Mucosa of descending colon (tissue), 3 donors: ENCODE data around the gene DCPS. TPM values are rescaled to one million over a fixed set of nuclear protein-coding genes. Genes with fewer than 3 reads are reported as not detected.
"Not testable (repeated sequence)": the region's sequence is repeated elsewhere in the genome, so short reads cannot be mapped to it uniquely, and the experiment has no call there.

Experiments
- ATAC-seq: fragments of 200-7000 bp; cut with Tn5 transposase; one replicate; pipeline ENCODE4 v1.9.1; 2020; ENCODE audit warnings: mild to moderate bottlenecking, moderate library complexity
- DNase-seq, 3 donors: peaks; one replicate each; pipeline ENCODE4 v3.0.0-alpha.2; 2020
- H3K36me3 ChIP-seq: fragments of 200-600 bp; one replicate; pipeline ENCODE4 v1.8.0; 2021; ENCODE audit warnings: low read depth, mild to moderate bottlenecking
- H3K4me1 ChIP-seq: fragments of 200-600 bp; one replicate; pipeline ENCODE4 v1.8.0; 2021; ENCODE audit warnings: low read depth, mild to moderate bottlenecking
- H3K4me3 ChIP-seq: fragments of 200-600 bp; one replicate; pipeline ENCODE4 v1.8.0; 2021; ENCODE audit warnings: mild to moderate bottlenecking
- H3K9me3 ChIP-seq: fragments of 200-600 bp; one replicate; pipeline ENCODE4 v1.8.0; 2021; ENCODE audit warnings: mild to moderate bottlenecking
- intact Hi-C, 2 donors: fragments of 100-400 bp; cut with DNase I in 1 of 2; cut with micrococcal nuclease in 1 of 2; formaldehyde crosslinking; loops; one replicate each; pipeline versions ENCODE4 v1.11.0 to v1.11.1; 2022; cut with DNase I, micrococcal nuclease
- total RNA-seq, 3 donors: library from RNA; stranded (reverse); fragmentation: NEBNext Ultra II Directional in 2 of 3; extraction: Animal tissue kit (Norgen Biotek cat#: 25700) in 2 of 3; gene quantifications; one replicate each; pipeline versions ENCODE4 v1.2.1 to v1.2.4, GENCODE V29; 2021 to 2023
- TF ChIP-seq, protein P1 (sequence below): fragments of 200-600 bp; IDR thresholded peaks from one replicate; pipeline ENCODE4 v1.8.0; 2022; ENCODE audit warnings: antibody characterized with exemption, mild to moderate bottlenecking
- donor health status: DM: no; HTN: no; CAD: no; lungs with moderate emphysema.
- donor health status: DM: no; HTN: no; CAD: no.
- donor health status: DM: no; HTN: yes; CAD: no.

Gene DCPS
- total RNA-seq, 3 donors from 2014 or later: 10.0 to 21.3 (median 14.8) TPM

GRCh38 chr11:126361400-126361799, 57.5 kb downstream of the DCPS start:
- DNase-seq (peak in 1 of 3 donors; percentile 8), ATAC-seq (no peak)
- intact Hi-C loops: no loop called here
- H3K36me3 ChIP-seq: no peaks in the 10 kb centered on the region
- no peak overlapping the region for H3K4me3 ChIP-seq
- H3K4me1 ChIP-seq: peaks cover 10% of the 10 kb centered on the region
- TF ChIP-seq, protein P1, sequence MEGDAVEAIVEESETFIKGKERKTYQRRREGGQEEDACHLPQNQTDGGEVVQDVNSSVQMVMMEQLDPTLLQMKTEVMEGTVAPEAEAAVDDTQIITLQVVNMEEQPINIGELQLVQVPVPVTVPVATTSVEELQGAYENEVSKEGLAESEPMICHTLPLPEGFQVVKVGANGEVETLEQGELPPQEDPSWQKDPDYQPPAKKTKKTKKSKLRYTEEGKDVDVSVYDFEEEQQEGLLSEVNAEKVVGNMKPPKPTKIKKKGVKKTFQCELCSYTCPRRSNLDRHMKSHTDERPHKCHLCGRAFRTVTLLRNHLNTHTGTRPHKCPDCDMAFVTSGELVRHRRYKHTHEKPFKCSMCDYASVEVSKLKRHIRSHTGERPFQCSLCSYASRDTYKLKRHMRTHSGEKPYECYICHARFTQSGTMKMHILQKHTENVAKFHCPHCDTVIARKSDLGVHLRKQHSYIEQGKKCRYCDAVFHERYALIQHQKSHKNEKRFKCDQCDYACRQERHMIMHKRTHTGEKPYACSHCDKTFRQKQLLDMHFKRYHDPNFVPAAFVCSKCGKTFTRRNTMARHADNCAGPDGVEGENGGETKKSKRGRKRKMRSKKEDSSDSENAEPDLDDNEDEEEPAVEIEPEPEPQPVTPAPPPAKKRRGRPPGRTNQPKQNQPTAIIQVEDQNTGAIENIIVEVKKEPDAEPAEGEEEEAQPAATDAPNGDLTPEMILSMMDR: no peak
- H3K9me3 ChIP-seq: no peaks in the 10 kb centered on the region

- Histone ChIP-seq H3K36me3 (no peaks in the 10 kb centered on the region), H3K9me3 (no peaks in the 10 kb centered on the region), H3K4me1 (peaks cover 20% of the 10 kb centered on the region), H3K4me3 (no peak overlapping the region)
- TF ChIP-seq, protein P1: no peak
- DNase-seq (peak in 1 of 3 donors; percentile 9), ATAC-seq (no peak)
- intact Hi-C loops: no loop called here
Observed at GRCh38 chr11:126362879-126363655, 59.2 kb downstream of the DCPS start.

DNA sequence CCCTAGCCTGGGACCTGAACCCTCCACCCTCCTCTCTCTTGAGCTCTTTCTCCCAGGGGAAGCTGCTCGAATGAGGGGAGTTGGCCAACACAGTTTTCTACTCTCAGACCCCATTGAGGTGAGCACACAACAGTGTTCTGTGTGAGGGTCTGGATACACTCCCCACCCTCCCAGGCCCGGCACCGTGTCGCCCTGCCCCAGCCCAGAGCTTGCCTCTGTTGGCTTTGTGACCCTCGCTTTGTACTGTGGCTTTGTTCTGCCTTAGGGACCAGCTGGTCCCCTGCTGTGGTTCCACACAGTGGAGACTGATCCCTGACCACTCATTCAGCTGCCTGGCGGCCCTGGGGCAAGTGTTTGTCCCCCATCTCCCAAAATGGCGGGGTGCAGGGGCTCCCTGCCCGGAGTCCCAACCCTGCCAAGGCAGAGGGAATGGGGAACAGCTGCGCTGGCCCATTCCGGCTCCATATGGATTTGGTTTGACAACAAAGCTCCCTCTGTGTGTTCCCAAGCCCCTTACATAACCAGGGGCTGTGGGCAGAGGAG, 59.9 kb downstream of the DCPS start:
- ATAC-seq (no peak), DNase-seq (peak in 1 of 3 donors; percentile 24)
- intact Hi-C loops: no loop called here
- Histone ChIP-seq H3K4me3 (no peak overlapping the region), H3K9me3 (no peaks in the 10 kb centered on the region), H3K4me1 (peaks cover 20% of the 10 kb centered on the region), H3K36me3 (no peaks in the 10 kb centered on the region)
- TF ChIP-seq, protein P1: no peak

DNA sequence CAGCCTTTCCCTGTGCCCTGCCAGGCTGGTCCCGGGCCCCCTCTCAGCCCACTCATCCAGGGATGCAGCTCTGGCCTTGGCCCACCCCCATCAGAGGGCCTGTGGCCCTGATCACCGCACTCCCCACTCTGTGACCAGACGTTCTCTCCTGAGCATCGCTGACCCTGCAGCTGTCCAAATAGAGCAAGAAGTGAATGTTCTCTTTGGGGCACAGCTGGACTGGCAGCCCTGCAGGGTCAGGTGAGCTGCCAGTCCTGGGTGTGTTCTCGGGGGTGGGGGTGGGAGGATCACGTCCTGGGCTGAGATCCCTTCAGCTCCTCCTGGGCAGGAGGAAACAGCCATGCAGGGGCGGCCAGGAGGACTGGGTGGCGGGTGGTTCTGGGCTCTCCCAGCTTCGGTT, 60.9 kb downstream of the DCPS start:
- intact Hi-C loops, H3K9me3 ChIP-seq, H3K36me3 ChIP-seq, H3K4me3 ChIP-seq: not testable (repeated sequence)
- ATAC-seq (peak; percentile 6), DNase-seq (peak in 1 of 3 donors; percentile 16)
- peaks cover 20% of the 10 kb centered on the region for H3K4me1 ChIP-seq

DNA sequence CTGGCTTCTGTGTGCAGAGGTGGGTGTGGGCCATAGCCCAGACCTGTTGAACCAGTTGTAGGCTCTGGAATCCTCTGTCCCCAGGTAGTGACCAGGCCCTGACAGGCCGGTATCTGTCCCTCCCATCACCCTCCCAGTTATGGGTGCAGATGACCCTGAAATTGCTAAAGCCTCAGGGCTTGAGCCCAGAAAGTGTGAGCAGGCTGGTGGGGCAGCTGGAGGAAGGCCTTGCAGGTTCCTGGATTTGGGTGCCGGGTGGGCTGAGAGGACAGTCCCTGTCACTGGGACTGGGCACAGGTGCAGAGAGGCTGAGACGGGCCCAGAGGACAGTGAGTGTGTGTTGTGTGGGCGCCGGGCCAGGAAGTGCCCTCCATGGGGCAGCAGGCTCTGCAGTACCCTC, 61.6 kb downstream of the DCPS start:
- DNase-seq: peak in 2 of 3 donors; percentile 25 to 46
- H3K4me1 ChIP-seq: peaks cover 20% of the 10 kb centered on the region
- H3K9me3 ChIP-seq, H3K4me3 ChIP-seq, intact Hi-C loops, H3K36me3 ChIP-seq: not testable (repeated sequence)
- peak; percentile 52 for ATAC-seq

DNA sequence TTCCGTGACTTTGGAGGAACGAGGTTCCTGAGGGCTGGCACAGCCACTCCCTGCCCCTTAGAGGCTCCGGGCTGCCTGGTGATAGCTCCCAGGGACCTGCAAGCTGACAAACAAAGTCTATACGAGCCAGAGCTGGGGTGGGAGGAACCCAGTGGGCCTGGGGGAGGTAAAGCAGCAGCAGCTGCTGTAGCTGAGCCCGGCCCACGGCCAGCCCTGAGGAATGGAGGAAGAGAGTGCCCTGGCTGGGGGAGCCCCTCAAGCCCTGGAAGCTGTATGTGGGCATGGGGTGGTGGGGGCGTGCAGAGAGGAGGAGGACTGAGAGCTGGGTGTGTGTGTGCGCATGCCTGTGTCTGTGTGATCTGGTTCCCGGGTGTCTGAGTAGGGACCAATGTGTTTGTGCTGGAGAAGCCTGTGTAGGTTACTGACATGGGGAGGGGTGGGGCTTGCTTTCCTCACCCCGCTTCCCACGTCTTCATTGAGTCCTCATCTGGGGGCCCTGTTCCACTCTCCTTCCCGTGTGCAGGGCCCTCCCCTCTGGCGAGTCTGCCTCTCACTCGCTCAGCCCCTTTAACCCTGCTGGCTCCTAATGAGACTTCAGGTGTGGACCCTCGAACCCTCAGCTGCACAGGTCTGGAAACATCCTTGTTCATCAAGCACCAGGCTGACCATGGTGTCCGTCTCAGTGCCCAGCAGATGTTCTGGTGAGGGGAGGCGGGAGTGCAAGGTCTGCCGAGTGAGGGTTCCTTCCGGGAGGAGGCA, 62.4 kb downstream of the DCPS start:
- ATAC-seq (peak; percentile 43), DNase-seq (peak; percentile 26 to 68 (median 46))
- Histone ChIP-seq H3K4me3 (no peak overlapping the region), H3K4me1 (peaks cover 20% of the 10 kb centered on the region), H3K9me3 (no peaks in the 10 kb centered on the region), H3K36me3 (no peaks in the 10 kb centered on the region)
- intact Hi-C loops: no loop called here
- TF ChIP-seq, protein P1: no peak

GRCh38 chr11:126366823-126367654, 63.2 kb downstream of the DCPS start:
- H3K9me3 ChIP-seq, H3K4me3 ChIP-seq, intact Hi-C loops, H3K36me3 ChIP-seq: not testable (repeated sequence)
- DNase-seq (peak; percentile 74 to 88 (median 80)), ATAC-seq (peak; percentile 82)
- peaks cover 20% of the 10 kb centered on the region for H3K4me1 ChIP-seq

DNA sequence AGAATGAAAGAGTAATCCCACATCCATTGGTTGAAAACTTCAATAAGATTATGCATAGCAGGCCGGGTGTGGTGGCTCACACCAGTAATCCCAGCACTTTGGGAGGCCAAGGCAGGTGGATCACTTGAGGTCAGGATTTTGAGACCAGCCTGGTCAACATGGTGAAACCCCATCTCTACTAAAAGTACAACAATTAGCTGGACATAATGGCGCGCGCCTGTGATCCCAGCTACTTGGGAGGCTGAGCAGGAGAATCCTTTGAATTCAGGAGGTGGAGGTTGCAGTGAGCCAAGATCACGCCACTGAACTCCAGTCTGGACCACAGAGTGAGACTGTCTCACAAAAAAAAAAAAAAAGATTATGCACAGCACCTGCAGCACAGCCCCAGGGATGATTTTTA, 63.9 kb downstream of the DCPS start:
- ATAC-seq, H3K9me3 ChIP-seq, H3K36me3 ChIP-seq, H3K4me3 ChIP-seq, intact Hi-C loops: not testable (repeated sequence)
- H3K4me1 ChIP-seq: peaks cover 20% of the 10 kb centered on the region
- DNase-seq: peak in 1 of 3 donors; percentile 12
